HL-60 (cell line): ENCODE data around the gene MTHFD1L.

Experiments used
- CTCF ChIP-seq: IDR thresholded peaks from one replicate; pipeline ENCODE4 v1.5.1; 2011; ENCODE audit warnings: low read length, control low read depth, inconsistent platforms; ENCODE audit not compliant: insufficient read depth
- GABPA ChIP-seq: IDR thresholded peaks from 2 replicates; pipeline ENCODE4 v1.6.1; 2012; ENCODE audit warnings: low read depth
- POLR2AphosphoS5 ChIP-seq: IDR thresholded peaks from 2 replicates; pipeline ENCODE4 v1.6.1; 2012; ENCODE audit warnings: low read depth
- REST ChIP-seq: IDR thresholded peaks from 2 replicates; pipeline ENCODE4 v1.6.1; 2012; ENCODE audit warnings: low read depth; ENCODE audit not compliant: insufficient replicate concordance
- SPI1 ChIP-seq: IDR thresholded peaks from 2 replicates; pipeline ENCODE4 v1.6.1; 2012; ENCODE audit warnings: low read depth, mild to moderate bottlenecking, borderline replicate concordance

- TF ChIP-seq CTCF (no peak), SPI1 (no peak), POLR2AphosphoS5 (no peak), REST (no peak), GABPA (no peak)
Measured at GRCh38 chr6:150992703-150993102, 127.2 kb downstream of the MTHFD1L start.
